NCI-H2196 treated with DMSO at 0.1 percent for 48 hours (cell line): ENCODE measurements around the gene IFI30.
"Not testable (repeated sequence)": the region's sequence is repeated elsewhere in the genome, so short reads cannot be mapped to it uniquely, and the experiment has no call there.

Experiments
- DNase-seq: peaks from one replicate; lab custom pipeline; 2025; ENCODE audit not compliant: unreplicated experiment; lab: John Stamatoyannopoulos, UW

IFI30 gene

DNA sequence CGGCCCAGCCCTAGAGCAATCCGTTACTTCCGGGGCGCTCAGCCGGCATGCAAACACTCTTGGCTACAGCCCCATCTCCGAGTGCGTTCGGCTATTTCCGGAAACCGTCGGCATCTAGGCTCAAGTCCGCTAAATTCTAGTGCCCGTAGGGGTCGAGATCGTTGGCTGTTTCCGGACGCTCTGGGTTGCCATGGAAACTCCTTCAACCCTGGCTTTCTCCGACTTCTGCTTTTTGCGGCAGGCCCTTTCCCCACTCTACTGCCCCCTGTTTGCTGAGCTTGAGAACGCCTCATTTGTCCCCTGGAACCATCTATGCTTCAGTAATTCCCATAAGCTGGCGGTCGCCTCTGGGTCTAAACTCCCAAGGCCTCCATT is 21.2 kb upstream of the IFI30 start:
- DNase-seq, result peak; percentile 91

- peak; percentile 97 for DNase-seq
Measured at GRCh38 chr19:18152817-18153555, 20.6 kb upstream of the IFI30 start, which contains the start of gene PIK3R2. PIK3R2 (plus strand) TSS chr19:18153163; CDS start chr19:18155880, 2,717 bp downstream.

- no peak for DNase-seq
Measured at GRCh38 chr19:18153556-18154134, 20.0 kb upstream of the IFI30 start.

DNA sequence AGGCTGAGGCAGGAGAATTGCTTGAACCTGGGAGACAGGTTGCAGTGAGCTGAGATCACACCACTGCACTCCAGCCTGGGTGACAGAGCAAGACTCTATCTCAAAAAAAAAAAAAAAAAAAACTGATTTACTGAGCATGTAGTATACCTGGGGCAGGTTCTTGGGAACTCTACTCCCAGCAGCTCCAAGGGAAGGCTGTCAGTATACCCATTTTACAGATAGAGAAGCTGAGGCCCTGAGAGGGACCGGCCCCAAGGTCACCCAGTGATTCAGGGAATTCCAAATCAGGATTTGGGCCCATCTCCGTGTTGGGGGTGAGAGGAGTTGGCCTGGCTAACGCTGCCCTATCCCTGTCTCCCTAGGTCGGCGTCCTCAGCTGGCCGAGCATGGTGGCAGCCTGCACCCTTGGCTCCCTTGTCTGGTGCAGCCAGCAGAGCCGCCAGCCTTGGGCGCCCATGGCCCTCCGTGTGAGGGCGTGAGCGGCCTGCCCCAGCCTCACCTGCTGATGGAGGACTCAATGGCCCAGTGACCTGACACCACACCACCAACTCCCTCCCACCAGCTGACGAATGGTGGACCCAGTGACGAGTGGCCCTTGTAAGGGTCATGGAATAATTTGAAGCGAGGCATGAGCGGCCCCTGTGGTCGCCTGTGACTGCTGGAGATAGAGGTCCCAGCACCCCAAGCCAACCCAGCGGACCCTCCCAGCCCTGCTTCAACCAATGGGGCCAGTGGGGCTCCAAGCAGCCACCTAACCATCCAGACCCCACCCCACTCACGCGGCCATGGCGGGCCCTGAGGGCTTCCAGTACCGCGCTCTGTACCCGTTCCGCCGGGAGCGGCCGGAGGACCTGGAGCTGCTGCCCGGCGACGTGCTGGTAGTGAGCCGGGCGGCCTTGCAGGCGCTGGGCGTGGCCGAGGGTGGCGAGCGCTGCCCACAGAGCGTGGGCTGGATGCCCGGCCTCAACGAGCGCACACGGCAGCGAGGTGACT is 18.2 kb upstream of the IFI30 start:
- DNase-seq, result no peak

GRCh38 chr19:18156268-18156667 is 17.3 kb upstream of the IFI30 start:
- DNase-seq, result no peak

DNA sequence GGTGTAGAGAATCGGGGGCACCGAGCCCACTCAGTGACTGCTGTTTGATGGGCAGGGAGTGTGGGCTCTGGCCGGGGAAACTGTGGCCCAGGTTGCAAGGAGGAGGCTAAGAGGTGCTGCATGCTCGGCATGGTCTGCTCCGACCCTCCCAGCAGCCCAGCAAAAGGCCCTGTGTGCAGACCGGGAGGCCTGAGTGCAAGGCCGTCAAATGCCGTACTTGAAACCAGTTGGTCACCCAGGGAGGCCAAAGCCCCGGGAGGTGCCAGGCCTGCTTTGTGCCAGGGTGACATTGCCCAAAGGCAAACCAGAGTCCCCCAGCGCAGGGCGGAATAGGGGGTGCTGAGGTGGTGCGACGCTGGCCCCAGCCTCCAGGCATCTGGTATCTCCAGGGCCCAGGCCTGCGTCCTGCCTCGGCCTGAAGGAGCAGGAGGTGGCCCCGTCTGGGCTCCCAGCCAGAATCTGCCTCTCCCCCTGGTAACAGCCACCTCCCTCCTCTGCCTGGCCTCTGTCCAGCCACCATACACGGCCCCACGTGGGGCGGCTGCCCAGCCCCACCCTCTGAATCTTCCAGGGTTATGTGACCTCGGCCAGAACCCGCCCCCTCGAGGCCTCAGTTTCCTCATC is 16.7 kb upstream of the IFI30 start:
- peak; percentile 93 for DNase-seq

DNA sequence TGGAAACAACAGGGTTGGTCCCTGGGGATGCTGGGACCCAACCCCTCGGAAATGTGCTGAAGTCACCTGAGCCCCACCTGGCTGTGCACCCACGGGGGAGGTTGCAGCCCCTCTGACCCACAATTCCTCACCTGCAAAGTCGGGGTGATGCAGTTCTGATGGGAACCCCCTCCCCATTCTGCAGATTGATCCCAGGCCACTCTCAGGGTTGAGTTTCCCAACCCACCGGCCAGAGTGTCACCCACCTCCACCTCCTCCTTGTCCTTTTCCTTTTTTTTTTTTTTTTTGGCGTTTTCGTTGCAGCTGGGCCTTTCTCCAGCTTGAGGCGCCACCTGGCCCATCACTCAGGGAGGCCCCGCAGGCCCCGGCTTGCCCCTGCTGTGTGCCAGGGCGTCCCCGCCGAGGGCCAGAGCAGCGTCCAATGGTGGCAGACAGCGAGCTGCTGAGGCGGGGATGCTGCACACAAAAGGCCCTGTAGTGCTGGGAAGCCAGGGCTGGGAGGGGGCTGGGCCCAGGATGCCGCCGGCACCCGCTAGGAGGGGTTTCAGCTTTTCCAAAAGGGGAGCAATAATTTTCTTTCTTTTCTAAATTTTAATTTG is 16.0 kb upstream of the IFI30 start:
- peak; percentile 89 for DNase-seq

DNA sequence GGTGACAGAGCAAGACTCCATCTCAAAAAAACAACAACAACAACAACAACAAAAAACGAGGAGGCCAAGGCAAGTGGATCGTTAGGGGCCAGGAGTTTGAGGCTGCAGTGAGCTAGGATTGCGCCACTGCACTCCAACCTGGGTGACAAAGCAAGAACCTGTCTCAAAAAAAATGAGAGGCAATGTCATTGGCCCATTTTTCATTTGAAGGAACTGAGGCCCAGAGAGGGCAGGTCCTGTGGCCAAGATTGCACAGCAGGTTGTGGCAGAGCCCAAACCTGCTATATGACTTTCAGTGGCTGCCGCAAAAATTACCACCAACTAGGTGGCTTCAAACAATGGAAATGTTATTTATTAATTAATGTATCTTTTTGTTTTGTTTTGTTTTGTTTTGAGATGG is 15.1 kb upstream of the IFI30 start:
- DNase-seq, result no peak

- not testable (repeated sequence) for DNase-seq
Measured at GRCh38 chr19:18159059-18159616, 14.5 kb upstream of the IFI30 start.

- DNase-seq, result no peak
Measured at GRCh38 chr19:18159810-18160209, 13.8 kb upstream of the IFI30 start.

DNA sequence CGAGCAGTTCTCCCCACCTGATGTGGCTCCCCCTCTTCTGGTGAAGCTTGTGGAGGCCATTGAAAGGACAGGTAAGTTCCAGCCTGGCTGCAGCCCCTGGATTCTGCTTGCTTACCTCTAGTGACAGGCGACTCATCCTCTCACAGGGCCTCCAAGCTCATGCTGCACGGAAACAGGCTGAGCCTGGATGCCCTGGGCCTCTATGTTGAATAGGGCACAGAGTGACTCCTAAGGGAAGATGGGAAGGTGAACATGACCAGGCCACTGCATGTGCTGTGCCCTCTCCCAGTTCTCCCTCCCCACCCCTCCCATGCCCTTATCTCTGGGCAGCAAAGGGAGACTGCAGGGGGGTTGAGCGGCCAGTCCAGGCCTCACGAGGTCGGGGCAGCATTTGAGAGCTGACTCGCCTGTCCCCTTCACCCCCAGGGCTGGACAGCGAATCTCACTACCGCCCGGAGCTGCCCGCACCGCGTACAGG is 13.1 kb upstream of the IFI30 start:
- no peak for DNase-seq

GRCh38 chr19:18160971-18161635 is 12.5 kb upstream of the IFI30 start:
- peak; percentile 42 for DNase-seq

GRCh38 chr19:18161636-18162002 is 12.0 kb upstream of the IFI30 start:
- no peak for DNase-seq

GRCh38 chr19:18164072-18164471 is 9.5 kb upstream of the IFI30 start:
- DNase-seq, result no peak

- no peak for DNase-seq
Measured at GRCh38 chr19:18165794-18166544, 7.6 kb upstream of the IFI30 start.

DNA sequence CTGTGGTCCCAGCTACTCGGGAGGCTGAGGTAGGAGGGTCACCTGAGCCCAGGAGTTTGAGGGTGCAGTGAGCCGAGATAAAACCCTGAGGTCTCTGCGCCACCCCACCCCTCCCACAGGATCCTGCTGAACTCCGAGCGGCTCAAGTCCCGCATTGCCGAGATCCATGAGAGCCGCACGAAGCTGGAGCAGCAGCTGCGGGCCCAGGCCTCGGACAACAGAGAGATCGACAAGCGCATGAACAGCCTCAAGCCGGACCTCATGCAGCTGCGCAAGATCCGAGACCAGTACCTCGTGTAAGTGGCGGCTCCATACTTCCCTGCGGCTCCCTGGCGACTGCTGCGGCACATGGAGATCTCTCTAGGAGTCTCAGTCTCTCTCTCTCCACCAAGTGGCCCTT is 6.6 kb upstream of the IFI30 start:
- DNase-seq, result no peak

DNA sequence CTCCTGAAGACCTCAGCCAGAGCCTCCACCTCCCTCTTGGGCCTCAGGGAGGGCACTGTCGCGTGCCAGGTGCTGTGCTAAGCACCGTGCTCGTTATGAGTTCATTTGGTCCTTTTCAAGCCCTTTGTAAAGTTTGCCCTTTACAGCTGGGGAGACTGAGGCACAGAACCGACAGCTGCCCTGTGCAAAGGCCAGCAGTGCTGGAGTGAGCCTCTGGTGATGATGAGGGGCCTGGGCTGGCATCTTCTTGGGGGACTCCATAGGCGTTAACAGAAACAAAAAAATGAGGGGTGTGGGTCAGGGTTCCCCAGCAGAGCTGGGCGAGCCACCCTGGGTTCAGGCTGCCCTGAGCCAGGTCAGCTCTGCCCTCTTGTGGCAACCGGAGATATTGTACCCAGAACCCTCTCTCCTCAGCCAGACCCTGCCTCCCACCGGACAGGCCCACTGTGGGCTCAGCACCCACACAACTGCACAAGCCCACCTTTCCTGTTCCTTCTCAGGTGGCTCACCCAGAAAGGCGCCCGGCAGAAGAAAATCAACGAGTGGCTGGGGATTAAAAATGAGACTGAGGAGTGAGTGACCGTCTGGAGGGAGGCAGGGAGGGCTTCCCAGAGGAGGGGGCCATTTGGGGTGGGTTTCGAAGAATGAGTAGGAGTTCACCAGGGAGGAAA is 5.5 kb upstream of the IFI30 start:
- DNase-seq, result no peak

DNA sequence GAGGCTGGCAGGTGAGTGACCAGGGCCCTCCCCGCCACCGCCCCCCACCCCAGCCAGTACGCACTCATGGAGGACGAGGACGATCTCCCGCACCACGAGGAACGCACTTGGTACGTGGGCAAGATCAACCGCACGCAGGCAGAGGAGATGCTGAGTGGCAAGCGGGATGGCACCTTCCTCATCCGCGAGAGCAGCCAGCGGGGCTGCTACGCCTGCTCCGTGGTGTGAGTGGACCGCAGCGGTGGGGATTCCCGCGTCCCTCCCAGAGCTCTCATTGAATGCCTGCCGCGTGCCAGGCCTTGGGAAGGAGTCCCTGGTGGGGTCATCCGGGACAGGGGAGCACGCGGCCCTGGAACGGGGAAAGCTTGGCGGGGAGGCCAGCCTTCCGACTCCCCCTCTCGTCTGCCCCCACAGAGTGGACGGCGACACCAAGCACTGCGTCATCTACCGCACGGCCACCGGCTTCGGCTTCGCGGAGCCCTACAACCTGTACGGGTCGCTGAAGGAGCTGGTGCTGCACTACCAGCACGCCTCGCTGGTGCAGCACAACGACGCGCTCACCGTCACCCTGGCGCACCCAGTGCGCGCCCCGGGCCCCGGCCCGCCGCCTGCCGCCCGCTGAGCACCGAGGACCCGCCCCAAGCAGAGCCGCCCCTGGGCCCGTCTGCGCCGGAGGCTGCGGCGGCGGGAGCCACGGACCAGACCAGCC is 4.8 kb upstream of the IFI30 start:
- DNase-seq, result no peak
